ENCODE measurements around the gene LENEP. TPM values are rescaled to one million over a fixed set of nuclear protein-coding genes. Genes with fewer than 3 reads are reported as not detected.

LENEP gene
- total RNA-seq, 1 experiment from 2014 or later, result 2.8 TPM

DNA sequence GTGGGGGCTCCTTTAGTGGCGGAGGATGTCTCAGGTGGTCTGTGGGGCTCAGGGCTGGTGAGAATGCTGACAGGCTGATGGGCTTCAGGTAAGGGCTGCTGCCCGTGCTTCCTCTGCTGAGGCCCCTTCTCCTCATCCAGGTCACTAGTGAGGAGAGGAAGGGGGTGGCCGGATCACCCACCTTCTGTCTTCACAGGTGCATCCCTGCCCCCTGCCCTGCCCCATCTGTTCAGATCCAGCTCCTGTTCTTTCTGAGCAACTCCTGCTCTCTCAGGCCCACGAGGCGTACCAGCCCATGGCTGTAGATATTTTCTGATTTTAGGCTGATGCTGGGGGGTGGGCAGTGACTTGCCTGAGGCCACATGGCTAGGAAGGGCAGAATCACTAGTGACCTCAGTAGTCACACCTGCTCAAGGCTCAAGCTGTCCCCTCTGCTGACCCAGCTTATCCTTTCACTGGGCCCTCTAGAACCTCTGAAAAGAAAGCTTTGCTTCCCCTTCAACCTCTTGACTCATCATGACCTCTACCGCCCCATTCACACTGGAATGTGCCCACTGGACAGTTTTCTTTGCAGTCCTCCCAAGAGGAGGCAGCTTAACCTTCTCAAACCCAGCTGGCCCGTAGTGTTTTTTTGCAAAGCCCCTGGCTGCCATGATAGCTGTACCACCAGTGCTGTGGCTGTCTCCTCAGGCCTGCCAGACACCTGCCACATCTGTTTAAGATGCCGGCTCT is 25.4 kb downstream of the LENEP start:
- Histone ChIP-seq H2BK15ac (ENCODE audit: low read depth, low read length) (no peak overlapping the region), H2AFZ (ENCODE audit: low read length) (no peak overlapping the region), H3K79me2 (ENCODE audit: insufficient read depth, low read length) (no peaks in the 10 kb centered on the region), H4K20me1 (ENCODE audit: control insufficient read depth, insufficient read depth, insufficient read length) (no peaks in the 10 kb centered on the region), H3K9me3 (ENCODE audit: control insufficient read depth, low read depth, low read length) (no peaks in the 10 kb centered on the region), H2AK5ac (ENCODE audit: insufficient read length, low read length) (no peak overlapping the region), H3K4me2 (ENCODE audit: insufficient read depth, insufficient read length, low read length) (no peak overlapping the region), H2BK20ac (ENCODE audit: low read depth, low read length, poor library complexity, severe bottlenecking) (no peak overlapping the region), H2BK120ac (ENCODE audit: low read depth, low read length, poor library complexity, severe bottlenecking) (no peak overlapping the region), H3K4ac (ENCODE audit: low read depth, low read length) (no peak overlapping the region), H4K5ac (ENCODE audit: insufficient read length, low read depth, low read length) (no peak overlapping the region), H3K23me2 (ENCODE audit: insufficient read length, low read depth, low read length, poor library complexity, severe bottlenecking) (no peaks in the 10 kb centered on the region), H3K27me3 (ENCODE audit: insufficient read depth, low read length) (no peaks in the 10 kb centered on the region), H3T11ph (ENCODE audit: low read length) (no peak overlapping the region), H3K9ac (ENCODE audit: extremely low read depth, insufficient read length, low read length) (no peak overlapping the region), H3K27ac (ENCODE audit: insufficient read length, low read depth, low read length) (no peak overlapping the region), H3K56ac (ENCODE audit: insufficient read length, low read depth, low read length) (no peak overlapping the region), H3K18ac (ENCODE audit: insufficient read length, low read depth, low read length) (no peak overlapping the region), H4K8ac (replicated peaks; ENCODE audit: insufficient read length, low read depth, low read length) (no peak overlapping the region), H2BK12ac (ENCODE audit: insufficient read length, low read depth, low read length) (no peak overlapping the region), H4K91ac (ENCODE audit: insufficient read length, low read depth, low read length) (no peak overlapping the region), H2BK5ac (ENCODE audit: insufficient read length, low read length) (no peak overlapping the region), H3K14ac (ENCODE audit: insufficient read depth, low read length) (no peak overlapping the region), H3K23ac (ENCODE audit: insufficient read length, low read depth, low read length) (no peak overlapping the region), H3K79me1 (ENCODE audit: insufficient read depth, low read depth, low read length, poor library complexity, severe bottlenecking) (no peaks in the 10 kb centered on the region), H3K4me1 (ENCODE audit: insufficient read depth, low read length) (no peaks in the 10 kb centered on the region; the same call in 1 of the 2 replicates)
- peaks cover 9% of the 10 kb centered on the region for H3K27me3 Mint-ChIP-seq (ENCODE audit: low read depth)
- no peak overlapping the region; a peak in 1 of 5 replicates for H3K4me3 Mint-ChIP-seq
- TF ChIP-seq, protein P1, sequence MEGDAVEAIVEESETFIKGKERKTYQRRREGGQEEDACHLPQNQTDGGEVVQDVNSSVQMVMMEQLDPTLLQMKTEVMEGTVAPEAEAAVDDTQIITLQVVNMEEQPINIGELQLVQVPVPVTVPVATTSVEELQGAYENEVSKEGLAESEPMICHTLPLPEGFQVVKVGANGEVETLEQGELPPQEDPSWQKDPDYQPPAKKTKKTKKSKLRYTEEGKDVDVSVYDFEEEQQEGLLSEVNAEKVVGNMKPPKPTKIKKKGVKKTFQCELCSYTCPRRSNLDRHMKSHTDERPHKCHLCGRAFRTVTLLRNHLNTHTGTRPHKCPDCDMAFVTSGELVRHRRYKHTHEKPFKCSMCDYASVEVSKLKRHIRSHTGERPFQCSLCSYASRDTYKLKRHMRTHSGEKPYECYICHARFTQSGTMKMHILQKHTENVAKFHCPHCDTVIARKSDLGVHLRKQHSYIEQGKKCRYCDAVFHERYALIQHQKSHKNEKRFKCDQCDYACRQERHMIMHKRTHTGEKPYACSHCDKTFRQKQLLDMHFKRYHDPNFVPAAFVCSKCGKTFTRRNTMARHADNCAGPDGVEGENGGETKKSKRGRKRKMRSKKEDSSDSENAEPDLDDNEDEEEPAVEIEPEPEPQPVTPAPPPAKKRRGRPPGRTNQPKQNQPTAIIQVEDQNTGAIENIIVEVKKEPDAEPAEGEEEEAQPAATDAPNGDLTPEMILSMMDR (conservative IDR thresholded peaks at IDR 0.05), result no peak
- WGBS (ENCODE audit: extremely low coverage, insufficient read length, low lambda C conversion rate), result no CpG with 5 or more reads among the region's 8 CpGs
- no peak overlapping the region for H3K27ac Mint-ChIP-seq
- DNase-seq, result no peak
- H3K4me1 Mint-ChIP-seq, result peaks cover 28 to 49% of the 10 kb centered on the region in 2 experiments
- H3K36me3 Mint-ChIP-seq (ENCODE audit: insufficient read depth in 1 of 3, low read depth in 3 of 3), result peaks cover 5 to 30% (median 18%) of the 10 kb centered on the region in 3 experiments; a peak in 6 of 7 replicates
- no peaks in the 10 kb centered on the region for H3K9me3 Mint-ChIP-seq
